B cell (primary cell): ENCODE measurements around the gene DTL.

Experiments
- CTCF ChIP-seq: fragments of 200-600 bp; IDR thresholded peaks from one replicate; pipeline ENCODE4 v1.8.0; 2022; ENCODE audit warnings: antibody characterized with exemption, mild to moderate bottlenecking
- EZH2 ChIP-seq: IDR thresholded peaks from 2 replicates; pipeline ENCODE4 v1.6.1; 2012; ENCODE audit warnings: borderline replicate concordance, low read depth, mild to moderate bottlenecking, moderate library complexity, low read length; ENCODE audit not compliant: insufficient read depth, poor library complexity, severe bottlenecking

GRCh38 chr1:212030936-212031528 lies 4.5 kb upstream of the DTL start:
- no peak for TF ChIP-seq EZH2
- no peak for TF ChIP-seq CTCF
